Measurements from ENCODE around the gene NAPB. TPM values are rescaled to one million over a fixed set of nuclear protein-coding genes. Genes with fewer than 3 reads are reported as not detected.

The NAPB gene
- total and polyA plus RNA-seq, 10 of the 15 experiments (the other 5 are each of a cell fraction or from before 2014, with no cell fraction given), result 2.1 to 15.9 (median 7.2) TPM

DNA sequence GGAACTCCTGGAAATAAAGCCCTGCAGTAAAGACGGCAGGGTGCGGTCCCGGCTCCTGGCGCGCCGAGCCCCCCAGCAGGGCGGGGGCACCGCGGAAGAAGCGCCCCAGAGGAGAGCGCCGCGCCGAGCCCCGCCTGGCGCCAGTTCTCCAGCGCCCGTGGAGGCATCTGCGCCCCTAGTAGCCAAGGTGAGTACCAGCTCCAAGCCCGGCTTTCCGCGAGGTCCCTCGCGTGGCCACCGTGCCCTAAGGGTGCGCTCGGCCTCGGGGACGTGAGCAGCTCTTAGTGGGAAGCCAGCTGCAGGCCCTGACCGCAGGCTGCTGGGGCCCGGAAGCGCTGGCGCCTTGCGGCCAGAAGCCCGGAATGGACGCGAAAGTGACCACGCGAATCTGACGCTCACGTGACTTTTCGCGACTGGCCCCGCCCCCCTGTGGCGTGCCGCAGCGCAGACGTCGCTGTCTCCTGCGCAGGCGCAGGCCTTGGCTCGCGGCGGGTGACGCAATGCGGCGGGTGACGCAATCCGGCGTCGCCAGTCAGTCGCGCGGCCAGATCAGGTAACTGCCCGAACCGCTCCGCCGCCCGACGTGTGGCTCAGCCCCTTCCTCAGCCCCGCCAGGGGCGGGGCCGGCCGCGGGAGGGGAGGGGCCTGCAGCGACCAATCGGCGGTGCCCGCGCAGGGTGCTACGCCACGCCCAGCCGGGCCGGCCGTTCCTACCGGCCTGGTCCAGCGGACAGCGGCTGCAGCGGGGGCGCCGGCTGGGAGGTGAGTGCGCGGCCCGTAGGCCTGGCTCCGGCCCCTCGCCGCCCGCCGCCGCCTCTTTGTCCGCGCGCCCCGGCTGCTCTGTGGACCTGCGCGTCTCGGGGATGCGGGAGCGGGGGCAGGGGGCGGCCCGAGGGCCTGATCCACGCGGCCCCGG is 59.6 kb downstream of the NAPB start, which contains the start of gene GZF1 (continued):
- TF ChIP-seq, protein P1, sequence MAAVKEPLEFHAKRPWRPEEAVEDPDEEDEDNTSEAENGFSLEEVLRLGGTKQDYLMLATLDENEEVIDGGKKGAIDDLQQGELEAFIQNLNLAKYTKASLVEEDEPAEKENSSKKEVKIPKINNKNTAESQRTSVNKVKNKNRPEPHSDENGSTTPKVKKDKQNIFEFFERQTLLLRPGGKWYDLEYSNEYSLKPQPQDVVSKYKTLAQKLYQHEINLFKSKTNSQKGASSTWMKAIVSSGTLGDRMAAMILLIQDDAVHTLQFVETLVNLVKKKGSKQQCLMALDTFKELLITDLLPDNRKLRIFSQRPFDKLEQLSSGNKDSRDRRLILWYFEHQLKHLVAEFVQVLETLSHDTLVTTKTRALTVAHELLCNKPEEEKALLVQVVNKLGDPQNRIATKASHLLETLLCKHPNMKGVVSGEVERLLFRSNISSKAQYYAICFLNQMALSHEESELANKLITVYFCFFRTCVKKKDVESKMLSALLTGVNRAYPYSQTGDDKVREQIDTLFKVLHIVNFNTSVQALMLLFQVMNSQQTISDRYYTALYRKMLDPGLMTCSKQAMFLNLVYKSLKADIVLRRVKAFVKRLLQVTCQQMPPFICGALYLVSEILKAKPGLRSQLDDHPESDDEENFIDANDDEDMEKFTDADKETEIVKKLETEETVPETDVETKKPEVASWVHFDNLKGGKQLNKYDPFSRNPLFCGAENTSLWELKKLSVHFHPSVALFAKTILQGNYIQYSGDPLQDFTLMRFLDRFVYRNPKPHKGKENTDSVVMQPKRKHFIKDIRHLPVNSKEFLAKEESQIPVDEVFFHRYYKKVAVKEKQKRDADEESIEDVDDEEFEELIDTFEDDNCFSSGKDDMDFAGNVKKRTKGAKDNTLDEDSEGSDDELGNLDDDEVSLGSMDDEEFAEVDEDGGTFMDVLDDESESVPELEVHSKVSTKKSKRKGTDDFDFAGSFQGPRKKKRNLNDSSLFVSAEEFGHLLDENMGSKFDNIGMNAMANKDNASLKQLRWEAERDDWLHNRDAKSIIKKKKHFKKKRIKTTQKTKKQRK (IDR thresholded peaks at IDR 0.05; ENCODE audit: low read depth, low read length), result no peak
- TF ChIP-seq BRCA1 (IDR thresholded peaks at IDR 0.05; ENCODE audit: low read depth, low read length) (no peak), BMI1 (IDR thresholded peaks at IDR 0.05; ENCODE audit: borderline replicate concordance) (no peak), IKZF2 (IDR thresholded peaks at IDR 0.05) (peak; percentile 30 to 55; a peak in 1 of 4 replicates), MEF2B (IDR thresholded peaks at IDR 0.05; ENCODE audit: partially characterized antibody, poor library complexity, severe bottlenecking) (peak; percentile 30), MTA2 (IDR thresholded peaks at IDR 0.05; ENCODE audit: low read depth) (no peak), CREB1 (IDR thresholded peaks at IDR 0.05; ENCODE audit: low read depth) (peak; percentile 99), JUND (IDR thresholded peaks at IDR 0.05; ENCODE audit: low read depth, low read length) (peak; percentile 83), SMARCA5 (IDR thresholded peaks at IDR 0.05) (peak; percentile 69; the same call in 1 of the 2 replicates), DPF2 (IDR thresholded peaks at IDR 0.05) (peak; percentile 82), RUNX3 (IDR thresholded peaks at IDR 0.05; ENCODE audit: low read length) (peak; percentile 96), NFYB (IDR thresholded peaks at IDR 0.05; ENCODE audit: insufficient read depth, low read depth, low read length) (peak; percentile 67; the same call in 1 of the 2 replicates), TAF1 (IDR thresholded peaks at IDR 0.05; ENCODE audit: borderline replicate concordance, low read depth, low read length) (peak; percentile 63), ZBED1 (IDR thresholded peaks at IDR 0.05; ENCODE audit: borderline replicate concordance) (no peak), TCF3 (IDR thresholded peaks at IDR 0.05; ENCODE audit: borderline replicate concordance, insufficient read depth, low read depth, low read length) (peak; percentile 57; the same call in 1 of the 2 replicates), EED (IDR thresholded peaks at IDR 0.05; ENCODE audit: low read depth) (no peak), ZNF217 (IDR thresholded peaks at IDR 0.05) (0 out of 2 replicates have a peak, but pooled peaks have one; percentile 17), CTCF (IDR thresholded peaks at IDR 0.05 in 2 of 3, conservative IDR thresholded peaks at IDR 0.05 in 1 of 3; ENCODE audit: control insufficient read depth in 2 of 3, extremely low read depth in 1 of 3, insufficient read depth in 1 of 3, low read depth in 3 of 3, low read length in 3 of 3) (no peak), HDGF (IDR thresholded peaks at IDR 0.05) (0 out of 2 replicates have a peak, but pooled peaks have one; percentile 51), YBX1 (IDR thresholded peaks at IDR 0.05) (no peak), NR2C1 (IDR thresholded peaks at IDR 0.05) (peak; percentile 6; the same call in 1 of the 2 replicates), NFIC (IDR thresholded peaks at IDR 0.05; ENCODE audit: low read depth, low read length) (no peak), SP1 (IDR thresholded peaks at IDR 0.05; ENCODE audit: low read depth, low read length) (peak; percentile 65)
- TF ChIP-seq, protein P2, sequence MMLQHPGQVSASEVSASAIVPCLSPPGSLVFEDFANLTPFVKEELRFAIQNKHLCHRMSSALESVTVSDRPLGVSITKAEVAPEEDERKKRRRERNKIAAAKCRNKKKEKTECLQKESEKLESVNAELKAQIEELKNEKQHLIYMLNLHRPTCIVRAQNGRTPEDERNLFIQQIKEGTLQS (IDR thresholded peaks at IDR 0.05; ENCODE audit: borderline replicate concordance, extremely low read depth, low read depth, low read length), result peak; percentile 95
- TF ChIP-seq, protein P3, sequence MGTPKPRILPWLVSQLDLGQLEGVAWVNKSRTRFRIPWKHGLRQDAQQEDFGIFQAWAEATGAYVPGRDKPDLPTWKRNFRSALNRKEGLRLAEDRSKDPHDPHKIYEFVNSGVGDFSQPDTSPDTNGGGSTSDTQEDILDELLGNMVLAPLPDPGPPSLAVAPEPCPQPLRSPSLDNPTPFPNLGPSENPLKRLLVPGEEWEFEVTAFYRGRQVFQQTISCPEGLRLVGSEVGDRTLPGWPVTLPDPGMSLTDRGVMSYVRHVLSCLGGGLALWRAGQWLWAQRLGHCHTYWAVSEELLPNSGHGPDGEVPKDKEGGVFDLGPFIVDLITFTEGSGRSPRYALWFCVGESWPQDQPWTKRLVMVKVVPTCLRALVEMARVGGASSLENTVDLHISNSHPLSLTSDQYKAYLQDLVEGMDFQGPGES (IDR thresholded peaks at IDR 0.05), result 0 out of 2 replicates have a peak, but pooled peaks have one; percentile 15

Data from GM12878 (cell line).